Spleen (tissue), 7 donors: ENCODE measurements around the gene KRT17.

Experiments
- POLR2A ChIP-seq, 3 donors: fragments of 450-650 bp; IDR thresholded peaks; one replicate each; pipeline ENCODE4 v1.5.1; 2017; ENCODE audit warnings: antibody characterized with exemption in 3 of 3, mild to moderate bottlenecking in 1 of 3
- TF ChIP-seq, protein P1 (sequence below), 11 experiments: fragments of 200-600 bp in 7 of 11; fragments of 450-650 bp in 4 of 11; sonication (generic) in 4 of 11; IDR thresholded peaks in 8 of 11; conservative IDR thresholded peaks in 3 of 11; 1 replicate in 7 of 11; 2 replicates in 4 of 11; pipeline versions ENCODE4 v1.4.0 to v1.8.0; 2016 to 2021; ENCODE audit warnings: antibody characterized with exemption in 11 of 11, inconsistent platforms in 4 of 11, mild to moderate bottlenecking in 1 of 11
- donor health status: DM: no; HTN: no; CAD: no; lungs with moderate emphysema.
- donor health status: DM: no; HTN: no; CAD: no.
- donor health status: DM: no; HTN: no; CAD: no.

GRCh38 chr17:41636652-41637051, 12.3 kb upstream of the KRT17 start:
- TF ChIP-seq POLR2A (IDR thresholded peaks at IDR 0.05): no peak
- TF ChIP-seq, protein P1, sequence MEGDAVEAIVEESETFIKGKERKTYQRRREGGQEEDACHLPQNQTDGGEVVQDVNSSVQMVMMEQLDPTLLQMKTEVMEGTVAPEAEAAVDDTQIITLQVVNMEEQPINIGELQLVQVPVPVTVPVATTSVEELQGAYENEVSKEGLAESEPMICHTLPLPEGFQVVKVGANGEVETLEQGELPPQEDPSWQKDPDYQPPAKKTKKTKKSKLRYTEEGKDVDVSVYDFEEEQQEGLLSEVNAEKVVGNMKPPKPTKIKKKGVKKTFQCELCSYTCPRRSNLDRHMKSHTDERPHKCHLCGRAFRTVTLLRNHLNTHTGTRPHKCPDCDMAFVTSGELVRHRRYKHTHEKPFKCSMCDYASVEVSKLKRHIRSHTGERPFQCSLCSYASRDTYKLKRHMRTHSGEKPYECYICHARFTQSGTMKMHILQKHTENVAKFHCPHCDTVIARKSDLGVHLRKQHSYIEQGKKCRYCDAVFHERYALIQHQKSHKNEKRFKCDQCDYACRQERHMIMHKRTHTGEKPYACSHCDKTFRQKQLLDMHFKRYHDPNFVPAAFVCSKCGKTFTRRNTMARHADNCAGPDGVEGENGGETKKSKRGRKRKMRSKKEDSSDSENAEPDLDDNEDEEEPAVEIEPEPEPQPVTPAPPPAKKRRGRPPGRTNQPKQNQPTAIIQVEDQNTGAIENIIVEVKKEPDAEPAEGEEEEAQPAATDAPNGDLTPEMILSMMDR (IDR thresholded peaks at IDR 0.05 in 8 of 11, conservative IDR thresholded peaks at IDR 0.05 in 3 of 11): no peak
